ENCODE measurements around the gene COL13A1.
A peak's percentile ranks its signal among the peaks of the same experiment; 100 is the strongest.

The COL13A1 gene

DNA sequence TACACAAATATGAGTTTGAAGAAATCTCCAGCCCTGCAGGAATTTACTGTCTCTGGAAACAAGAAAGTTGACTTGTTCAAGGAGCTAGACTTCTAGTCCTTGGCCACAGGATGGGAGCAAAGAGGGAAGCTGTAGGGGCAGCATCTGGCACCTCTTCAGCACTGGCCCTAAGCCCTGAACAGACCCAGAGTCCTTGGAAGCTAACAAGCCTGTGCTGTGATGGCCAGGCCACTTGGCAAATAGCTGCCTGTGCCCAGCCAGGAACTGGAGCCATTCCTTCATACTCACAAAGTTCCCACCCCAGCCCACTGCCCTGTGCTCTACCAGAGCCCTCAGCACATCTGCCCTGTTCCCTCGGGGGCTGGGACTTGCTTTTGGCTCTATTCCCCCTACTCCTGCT, 9.4 kb upstream of the COL13A1 start:
- DNase-seq, result no peak

DNA sequence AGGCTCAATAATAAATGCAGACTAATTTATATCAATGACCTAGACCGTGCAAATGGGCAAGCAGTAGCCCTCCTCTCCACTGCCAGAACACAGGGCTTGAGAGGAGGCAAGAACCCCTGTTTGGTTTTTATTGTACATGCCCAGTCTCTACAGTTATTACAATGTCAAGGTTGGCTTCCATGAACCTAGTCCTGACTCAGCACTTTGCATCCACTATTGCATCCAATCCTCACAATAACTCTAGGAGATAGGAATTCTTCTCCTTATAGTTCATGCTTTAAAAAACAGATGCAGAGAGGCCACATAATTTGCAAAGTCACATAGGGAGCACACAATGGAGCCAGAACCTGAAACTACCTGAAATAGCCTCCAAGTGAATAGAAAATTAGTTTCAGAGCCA, 7.0 kb upstream of the COL13A1 start:
- DNase-seq, result no peak

DNA sequence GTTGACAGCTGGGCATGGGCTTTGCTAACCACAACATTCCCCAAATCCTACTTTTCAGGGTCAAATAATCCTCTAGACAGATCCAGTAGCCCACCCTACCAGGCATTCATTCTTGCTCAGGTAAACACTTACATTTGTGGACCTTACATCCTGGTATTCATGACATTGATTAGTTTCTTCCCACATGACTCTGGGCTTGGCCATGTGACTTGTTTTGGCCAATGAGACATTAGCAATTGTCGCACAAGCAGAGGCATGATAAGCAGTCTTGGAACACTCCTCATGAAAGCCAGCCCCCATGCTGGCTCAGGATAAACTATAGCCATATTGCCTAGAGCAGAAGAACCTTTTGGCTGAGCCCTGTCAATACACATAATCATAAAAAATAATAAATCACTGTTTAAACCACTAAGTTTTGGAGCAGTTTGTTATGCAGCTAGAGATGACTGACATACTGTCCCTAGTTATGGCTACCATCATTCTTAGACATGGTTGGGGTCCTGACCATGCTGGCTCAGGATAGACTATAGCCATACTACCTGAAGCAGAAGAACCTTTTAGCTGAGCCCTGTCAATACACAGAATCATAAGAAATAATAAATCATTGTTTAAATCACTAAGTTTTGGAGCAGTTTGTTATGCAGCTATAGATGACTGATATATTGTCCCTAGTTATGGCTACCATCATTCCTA, 6.3 kb upstream of the COL13A1 start:
- DNase-seq, result no peak

DNA sequence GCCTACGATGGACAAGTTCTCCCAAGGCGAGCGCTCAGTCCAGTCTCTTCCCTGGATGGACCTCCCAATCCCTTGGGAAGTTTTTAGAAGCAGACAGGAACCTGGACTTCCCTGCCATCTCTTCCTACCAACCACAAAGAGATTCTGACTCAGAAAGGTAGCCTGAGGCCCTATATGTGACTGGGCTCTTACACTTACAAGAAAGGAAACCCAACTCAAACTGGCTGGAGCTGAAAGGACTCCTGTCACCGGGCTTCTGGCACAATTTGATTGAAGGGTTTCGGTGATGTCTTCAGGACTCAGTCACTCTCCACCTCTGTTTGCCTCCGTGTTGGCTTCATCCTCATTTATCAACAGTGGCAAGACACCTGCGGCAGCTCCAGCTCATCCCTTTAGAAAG, 3.7 kb upstream of the COL13A1 start:
- DNase-seq, result no peak

DNA sequence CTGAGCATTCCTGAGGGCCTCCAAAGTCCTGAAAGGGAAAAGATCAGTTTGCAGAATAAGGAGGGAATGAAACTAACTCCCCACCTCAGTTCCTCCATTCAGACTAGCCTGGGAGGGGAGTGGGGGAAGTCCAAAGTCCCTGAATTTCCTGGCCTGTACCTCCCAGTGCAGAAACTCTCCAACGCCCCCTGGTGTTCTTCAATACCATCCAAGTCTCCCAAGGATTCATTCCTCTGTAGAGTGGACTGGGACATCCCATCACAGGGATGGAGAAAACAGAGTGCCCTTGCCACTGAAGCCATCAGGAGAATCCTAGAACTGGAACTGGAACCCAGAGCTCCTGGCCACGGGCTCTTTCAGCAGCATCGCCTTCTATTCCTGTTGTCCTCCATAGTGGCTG, 1.6 kb upstream of the COL13A1 start:
- DNase-seq, result no peak

DNA sequence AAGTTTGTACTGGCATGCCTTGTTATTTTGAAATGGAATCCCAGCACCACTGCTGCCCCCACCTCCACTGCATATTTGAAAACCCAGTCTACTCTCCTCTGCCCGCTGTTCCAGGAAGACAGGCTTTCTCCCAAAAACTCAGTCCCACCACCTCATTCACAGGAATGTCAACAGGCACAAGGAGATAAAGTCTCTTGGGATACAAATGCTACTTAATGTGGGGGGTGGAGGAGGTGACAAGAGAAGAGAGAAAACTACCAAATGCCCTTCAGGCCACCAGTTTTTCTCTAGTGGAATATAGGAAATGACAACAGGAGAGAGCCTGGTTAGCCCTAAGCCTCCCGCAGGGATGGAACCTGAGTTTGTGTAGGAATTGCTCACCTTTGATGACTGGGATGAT, 1.0 kb upstream of the COL13A1 start:
- DNase-seq, result no peak

DNA sequence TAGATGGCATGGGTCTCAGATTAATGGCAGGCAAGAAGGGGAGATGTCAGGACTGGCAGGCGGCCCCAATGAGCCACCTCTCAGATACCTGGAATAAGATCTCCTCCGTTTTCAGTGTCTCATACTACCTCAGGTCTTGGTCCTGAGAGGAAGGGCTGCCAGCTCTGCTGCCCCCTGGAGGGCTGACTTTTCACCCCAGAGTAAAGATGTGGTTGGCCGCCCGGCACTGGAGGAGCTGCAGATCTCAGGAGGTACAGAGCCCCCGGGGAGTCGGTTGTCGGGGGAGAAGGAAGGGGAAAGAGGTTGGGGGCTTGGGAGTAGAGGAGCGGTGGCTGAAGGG, 642 bp upstream of the COL13A1 start:
- DNase-seq, result peak; percentile 2

DNA sequence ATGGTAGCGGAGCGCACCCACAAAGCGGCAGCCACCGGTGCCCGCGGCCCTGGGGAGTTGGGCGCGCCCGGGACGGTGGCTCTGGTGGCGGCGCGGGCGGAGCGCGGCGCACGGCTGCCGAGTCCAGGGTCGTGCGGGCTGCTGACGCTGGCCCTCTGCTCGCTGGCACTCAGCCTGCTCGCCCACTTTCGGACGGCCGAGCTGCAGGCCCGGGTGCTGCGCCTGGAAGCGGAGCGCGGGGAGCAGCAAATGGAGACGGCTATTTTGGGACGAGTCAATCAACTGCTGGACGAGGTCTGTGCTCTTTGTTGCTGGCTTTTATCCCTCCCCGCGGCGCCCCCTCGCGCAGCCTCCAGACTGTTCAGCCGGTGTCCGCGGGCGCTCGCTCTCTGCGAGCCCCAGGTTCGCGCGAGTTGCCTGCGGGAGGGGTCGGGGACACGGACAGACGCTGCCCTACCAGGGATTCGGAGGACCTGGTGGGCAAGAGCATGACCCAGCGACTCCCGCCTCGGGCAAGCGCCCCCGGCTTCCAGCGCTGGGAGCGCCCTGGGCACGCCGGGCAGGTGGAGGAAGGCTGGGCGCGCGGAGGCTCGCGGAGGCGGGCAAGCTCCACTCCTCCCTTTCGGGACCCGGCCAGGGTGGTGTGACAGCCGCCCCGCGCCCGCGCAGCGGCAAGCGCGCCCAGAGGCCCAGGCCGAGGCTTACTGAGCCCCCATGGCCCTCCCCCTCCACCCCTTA, 887 bp downstream of the COL13A1 start:
- no peak for DNase-seq

DNA sequence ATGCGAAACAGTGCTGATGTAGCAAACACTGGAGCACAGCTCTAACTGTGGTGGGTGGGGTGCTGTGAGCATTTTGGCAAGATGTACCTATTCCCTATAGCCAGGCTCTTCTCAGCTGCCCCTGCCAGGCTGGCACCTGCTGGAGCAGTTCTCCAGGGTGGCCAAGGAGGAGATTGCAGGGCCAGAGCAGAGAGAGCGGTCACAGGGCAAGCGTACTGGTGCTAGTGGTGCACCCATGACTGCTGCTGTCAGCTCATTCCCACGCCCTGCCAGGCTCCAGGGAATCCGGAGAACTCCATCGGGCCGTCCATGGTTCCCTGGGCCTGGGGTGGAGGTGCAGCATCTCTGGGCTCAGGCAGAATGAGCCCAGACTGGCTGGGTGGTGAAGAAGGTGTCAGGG, 2.1 kb downstream of the COL13A1 start:
- no peak for DNase-seq

DNA sequence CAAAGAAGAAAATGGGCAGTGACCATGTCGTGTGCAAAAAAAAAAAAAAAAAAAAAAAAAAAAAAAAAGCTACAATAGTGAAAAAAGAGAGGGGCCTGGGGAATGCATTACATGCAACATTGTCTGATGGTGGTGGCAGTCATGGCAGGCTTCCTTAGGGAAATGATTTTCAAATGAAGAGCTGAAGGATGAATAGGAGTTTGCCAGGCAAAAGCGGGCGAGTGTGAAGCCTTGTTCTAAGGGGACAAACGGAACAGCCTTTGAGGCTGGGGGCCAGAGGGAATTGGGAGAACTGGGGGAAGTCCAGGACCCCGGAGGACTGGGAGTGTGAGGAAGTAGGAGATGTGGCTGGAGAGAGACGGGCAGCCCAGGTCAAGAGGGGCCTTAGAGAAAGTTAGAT, 3.1 kb downstream of the COL13A1 start:
- DNase-seq, result no peak

DNA sequence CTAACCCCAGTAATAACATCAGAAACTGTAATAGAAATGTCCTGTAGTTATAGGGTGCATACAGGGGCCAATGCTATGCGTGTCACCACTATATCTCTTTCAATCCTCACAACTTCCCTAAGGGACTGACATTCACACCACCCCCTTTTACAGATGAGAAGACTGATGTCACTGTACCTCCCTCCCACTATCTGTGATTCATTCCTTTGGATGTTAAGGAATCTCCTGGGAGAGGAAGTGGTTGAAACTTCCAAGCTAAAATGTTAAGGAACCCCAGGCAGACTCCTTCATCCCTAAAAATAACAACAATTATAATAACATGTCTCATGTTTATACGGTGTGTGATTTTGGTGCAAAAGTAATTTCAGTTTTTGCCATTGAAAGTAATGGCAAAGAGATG, 5.4 kb downstream of the COL13A1 start:
- no peak for DNase-seq

DNA sequence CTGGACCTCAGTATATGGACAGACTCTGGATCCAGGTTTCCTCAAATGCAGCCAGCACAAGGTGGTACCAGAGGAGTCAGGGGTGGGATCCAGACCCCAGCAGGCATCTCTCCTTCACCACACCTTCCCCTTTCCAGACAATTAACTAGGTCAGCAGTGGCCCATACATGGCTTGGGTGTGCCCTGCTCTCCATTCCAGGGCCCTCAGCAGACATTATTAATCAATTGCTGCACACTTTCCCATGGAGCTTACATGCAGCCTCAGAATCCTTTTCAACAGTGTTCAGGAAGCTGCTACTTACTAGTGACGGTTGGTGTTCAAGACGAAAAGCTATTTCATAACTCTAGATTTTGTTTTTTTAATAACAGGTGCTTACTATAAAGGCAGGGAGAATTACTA, 6.0 kb downstream of the COL13A1 start:
- no peak for DNase-seq

DNA sequence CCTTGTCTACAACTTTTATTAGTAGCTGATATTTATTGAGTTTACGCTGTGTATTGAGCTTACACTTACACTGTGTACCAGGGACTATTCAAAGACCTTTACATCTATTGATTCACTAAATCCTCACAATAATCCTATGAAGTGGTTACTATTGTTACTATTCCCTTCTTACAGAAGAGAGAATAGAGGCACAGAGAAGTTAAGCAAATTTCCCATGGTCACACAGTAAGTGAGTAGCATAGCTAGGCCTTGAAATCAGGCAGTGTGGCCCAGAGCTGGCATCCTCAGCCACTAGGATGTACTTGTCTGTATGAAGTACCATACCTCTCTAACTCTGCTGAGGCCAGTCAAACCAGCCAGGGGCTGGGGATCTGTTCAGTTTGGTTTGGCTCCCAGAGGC, 7.6 kb downstream of the COL13A1 start:
- no peak for DNase-seq

DNA sequence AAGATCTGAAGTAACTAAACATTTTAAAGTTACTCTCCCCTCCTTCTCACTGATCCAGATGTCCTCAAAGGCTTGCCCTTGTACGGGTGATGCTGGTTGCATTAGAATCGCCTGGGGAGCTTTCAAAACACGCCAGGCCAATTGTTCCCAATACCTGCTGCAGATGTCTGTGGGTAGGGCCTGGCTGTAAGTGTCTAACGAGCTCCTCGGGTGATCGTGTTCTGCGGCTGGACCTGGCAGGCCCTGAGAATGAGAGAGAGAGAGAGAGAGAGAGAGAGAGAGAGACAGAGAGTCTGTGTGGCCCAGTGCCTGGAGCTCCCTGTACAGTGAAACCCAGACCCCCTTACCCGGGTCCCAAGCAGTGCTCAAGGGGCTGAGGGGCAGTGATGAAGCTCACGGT, 8.4 kb downstream of the COL13A1 start:
- no peak for DNase-seq

DNA sequence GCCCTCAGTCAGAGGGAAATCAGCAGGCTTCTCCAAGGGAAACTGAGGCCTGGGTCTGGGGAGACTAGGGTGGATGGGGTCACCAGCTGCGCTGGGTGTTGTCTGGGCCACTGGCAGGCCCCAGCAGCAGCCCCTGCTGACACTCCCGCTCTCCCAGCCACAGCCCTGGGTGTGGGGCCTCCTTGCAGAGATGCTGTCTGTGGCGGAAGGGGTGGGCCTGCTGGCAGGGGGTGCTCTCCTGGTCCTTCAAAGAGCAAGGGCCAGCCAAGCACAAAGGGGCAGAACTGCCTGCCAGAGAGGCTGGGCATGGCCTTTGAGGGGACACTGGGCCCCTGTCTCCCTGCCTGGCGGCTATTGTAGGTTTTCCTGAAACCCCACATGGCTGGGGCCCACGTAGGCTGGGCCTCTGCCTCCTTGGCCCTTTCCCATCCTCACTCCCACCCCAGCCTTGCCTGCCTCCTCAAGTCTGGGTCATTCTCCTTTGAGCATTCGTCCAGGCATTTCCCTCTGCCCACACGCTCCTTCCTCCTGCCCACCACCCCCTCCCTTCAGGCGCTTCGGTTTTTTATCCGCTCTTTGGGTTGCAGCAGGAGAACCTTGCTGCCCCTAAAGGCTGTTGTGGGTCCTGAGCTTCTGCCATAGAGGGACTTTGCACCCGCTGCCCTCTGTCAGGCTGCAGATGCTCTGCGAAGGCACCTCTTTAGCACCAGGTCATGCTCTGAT, 9.1 kb downstream of the COL13A1 start:
- DNase-seq, result no peak

DNA sequence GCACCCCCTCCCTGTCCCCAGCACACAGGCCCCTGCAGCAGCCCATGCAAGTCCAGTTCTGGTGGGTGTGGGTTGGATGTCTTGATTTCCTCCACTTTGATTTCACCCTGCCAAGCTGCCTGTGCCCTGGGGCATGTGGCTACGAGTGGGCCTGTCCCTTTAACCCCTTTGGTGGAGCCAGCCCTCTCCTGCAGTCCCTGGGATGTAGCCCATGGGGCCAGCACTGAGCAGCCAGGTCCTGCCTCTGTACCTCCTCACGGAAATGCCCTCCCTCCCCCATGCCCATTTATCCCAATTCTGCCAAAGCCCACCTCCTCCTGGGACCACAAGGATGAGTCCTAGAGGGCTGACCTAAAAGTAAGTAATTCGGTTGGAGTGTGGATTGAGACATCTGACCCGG, 11.9 kb downstream of the COL13A1 start:
- no peak for DNase-seq

DNA sequence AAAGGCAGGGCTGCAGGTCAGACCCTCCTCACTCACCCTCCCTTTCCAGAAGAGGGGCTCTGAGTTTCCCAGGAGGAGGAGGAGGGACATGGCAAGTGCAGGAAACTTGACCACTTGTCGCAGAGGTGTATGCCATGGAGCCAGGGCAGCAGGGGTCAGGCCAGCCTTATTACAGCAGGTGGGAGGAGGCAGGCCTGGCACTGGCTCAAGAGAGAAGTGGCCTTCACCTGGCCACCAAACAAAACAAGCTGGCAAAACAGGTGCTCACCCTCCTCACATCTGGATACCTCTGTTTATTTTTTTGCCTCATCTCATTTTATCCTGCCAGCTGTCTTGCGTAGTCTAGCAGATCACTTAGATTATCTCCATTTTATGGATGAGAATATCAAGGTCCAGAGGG, 12.5 kb downstream of the COL13A1 start:
- no peak for DNase-seq

DNA sequence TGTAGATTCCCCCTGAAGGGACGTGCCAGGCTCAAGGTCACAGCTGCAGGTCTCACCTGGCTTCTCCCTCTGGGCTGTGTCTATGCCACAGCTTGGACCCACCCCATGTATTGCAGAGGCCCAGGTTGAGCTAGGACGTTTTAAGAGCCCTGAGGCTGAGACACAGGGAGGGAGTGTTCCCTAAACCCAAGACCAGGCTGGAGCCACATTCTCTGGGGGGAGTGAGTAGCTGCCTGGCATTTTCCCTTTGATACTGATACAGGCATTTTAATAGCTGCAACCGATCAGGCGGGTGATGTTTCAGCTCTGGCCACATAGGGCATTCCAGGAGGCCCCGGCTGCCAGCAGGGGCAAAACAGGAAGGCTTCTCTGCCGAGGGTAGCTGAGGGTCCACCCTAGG, 13.4 kb downstream of the COL13A1 start:
- no peak for DNase-seq

DNA sequence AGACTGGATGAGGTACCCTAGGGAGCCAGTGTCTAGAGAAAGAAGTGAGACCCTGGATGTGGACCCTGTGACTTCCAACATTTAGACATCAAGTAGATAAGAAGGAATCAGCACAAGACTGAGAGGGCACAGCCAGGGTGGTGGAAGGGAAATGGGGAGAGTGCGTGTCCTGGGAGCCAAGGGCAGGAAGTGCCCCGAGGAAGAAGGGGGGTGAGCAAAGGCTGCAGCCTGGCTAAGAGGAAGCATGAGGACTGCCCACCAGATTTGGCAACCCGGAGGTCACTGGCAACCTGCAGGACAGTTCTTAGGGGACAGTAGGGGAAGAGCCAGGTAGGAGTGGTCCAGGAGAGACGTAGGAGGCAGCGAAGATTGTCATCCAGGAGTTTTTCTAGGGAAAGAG, 14.8 kb downstream of the COL13A1 start:
- no peak for DNase-seq

DNA sequence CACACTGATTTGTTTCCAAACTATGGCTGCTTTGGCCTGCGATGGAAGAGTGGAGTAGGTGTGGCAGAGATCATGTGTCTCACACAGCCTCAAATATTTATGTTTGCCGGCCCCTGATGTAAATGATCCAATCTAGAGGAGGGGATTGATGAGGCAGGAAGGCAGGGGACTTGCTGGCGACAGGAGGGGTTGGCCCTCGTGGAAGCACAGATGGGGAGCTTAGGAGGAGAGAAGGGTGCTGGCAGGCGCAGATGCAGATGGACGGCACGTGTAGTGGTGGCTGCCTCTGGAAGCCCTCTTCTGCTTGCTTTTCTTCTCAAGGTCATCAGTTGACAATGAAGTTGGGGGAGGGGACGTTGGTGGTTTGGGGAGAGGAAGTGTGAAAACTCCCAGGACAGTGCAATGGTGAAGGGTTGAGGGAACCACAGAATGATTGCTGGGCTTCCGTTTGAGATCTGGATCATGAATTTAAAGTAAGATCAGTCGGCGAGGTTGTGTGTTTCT, 15.4 kb downstream of the COL13A1 start:
- DNase-seq, result no peak

DNA sequence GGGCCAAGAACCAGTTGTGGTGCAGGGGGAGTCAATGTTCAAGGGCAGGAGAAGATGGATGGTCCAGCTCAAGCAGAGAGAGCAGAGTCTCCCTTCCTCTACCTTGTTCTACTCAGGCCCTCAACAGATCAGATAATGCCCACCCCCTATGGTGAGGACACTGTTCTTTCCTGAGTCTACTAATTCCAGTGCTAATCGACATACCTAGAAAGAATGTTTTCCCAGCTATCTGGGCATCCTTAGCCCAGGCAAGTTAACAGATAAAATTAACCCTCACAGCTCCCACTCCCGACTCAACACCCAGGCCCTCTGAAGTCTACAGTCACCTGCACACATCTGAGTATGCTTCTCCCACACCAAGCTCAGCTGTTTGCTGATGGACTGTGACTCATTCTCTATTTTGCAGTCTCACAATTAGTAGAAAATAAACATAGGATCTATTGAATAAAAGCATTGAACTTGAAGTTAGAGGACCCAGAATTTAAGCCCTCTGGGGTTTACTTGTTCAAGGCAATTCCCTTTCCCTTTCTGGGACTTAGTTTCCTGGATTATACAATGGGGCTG, 17.1 kb downstream of the COL13A1 start:
- no peak for DNase-seq

DNA sequence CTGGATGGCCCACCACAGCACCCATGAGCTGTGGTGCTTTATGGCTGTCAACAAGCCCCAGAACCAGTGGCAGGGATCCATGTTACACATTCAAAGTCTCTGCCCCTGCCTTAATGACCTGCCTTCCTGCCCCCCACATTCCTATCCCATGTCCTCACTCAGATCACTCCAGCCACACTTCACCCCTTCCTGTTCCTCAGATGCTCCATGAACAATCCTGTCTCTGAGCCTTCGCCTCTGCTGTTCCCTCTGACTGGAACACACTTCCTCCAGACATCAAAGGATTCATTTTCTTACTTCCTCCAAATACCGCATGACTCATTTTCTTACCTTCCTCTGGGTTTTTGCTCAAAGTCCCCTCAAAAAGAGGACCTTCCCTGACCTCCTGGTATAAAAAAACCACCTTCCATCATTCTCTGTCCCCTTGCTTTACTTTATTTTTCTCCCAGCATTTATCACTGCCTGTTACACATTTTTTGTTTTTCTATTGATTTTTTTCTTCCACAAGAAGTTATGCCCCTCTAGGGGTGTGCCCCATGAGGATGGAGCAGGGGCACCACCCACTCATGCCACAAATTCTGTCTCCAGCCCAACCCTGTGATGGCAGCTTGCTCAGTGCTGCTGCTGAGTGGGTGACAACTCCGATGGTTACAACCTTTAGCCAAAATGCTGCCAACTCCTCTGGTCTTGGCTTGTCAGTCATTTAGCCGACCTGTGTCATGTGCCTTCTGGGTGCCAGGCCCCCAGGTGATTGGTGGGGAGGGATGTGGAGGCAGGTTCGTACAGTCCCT, 18.2 kb downstream of the COL13A1 start:
- no peak for DNase-seq

DNA sequence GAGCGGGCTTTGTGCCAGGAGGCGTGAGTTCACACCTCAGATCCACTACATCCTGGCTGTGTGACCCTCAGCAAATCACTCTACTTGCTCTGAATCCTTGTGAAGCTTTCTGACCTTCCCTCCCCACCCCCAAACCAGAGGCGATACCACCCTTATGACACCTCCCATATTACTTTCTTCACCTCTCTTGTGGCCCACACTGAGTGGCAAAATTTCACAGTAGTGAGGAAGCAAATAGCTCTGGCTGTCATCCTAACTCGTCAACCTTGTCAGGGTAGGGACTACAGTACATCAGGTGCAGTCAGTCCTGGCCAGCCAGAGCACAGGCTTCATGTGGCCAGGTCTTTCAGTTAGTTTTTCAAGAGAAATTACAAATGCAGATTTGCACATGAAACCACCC, 19.1 kb downstream of the COL13A1 start:
- no peak for DNase-seq

Data from NCI-H2171 (cell line).